ENCODE results near the gene METRN. TPM values are rescaled to one million over a fixed set of nuclear protein-coding genes. Genes with fewer than 3 reads are reported as not detected.

METRN gene
- total RNA-seq, 1 donor: 33.3 TPM

DNA sequence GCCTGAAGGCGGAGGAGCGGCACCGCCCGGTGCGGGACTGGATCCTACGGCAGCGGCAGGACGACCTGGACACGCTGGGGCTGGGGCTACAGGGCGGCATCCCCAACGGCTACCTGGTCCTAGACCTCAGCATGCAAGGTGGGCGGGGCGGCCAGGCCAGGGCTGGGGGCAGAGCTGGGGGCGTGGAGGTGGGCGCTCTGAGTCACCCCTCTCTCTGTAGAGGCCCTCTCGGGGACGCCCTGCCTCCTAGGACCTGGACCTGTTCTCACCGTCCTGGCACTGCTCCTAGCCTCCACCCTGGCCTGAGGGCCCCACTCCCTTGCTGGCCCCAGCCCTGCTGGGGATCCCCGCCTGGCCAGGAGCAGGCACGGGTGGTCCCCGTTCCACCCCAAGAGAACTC is 53.5 kb downstream of the METRN start:
- no peak for DNase-seq (ENCODE audit: insufficient read length, low spot score, missing footprints)
- no peaks in the 10 kb centered on the region for H3K27me3 ChIP-seq (ENCODE audit: insufficient read depth, low read length)
- H3K79me2 ChIP-seq (ENCODE audit: insufficient read depth, low read length): no peaks in the 10 kb centered on the region
- no peak overlapping the region for H3K4me2 ChIP-seq (ENCODE audit: insufficient read depth, low read length)
- no peak overlapping the region for H2AFZ ChIP-seq (ENCODE audit: low read length)
- H3K9me3 ChIP-seq (ENCODE audit: low read depth, low read length): no peaks in the 10 kb centered on the region
- no peaks in the 10 kb centered on the region for H4K20me1 ChIP-seq (ENCODE audit: insufficient read depth, low read length)
- no peak overlapping the region for H3K27ac ChIP-seq (ENCODE audit: low read depth, low read length)
- no peak overlapping the region for H3K4me3 ChIP-seq (ENCODE audit: insufficient read depth, low read length)
- no peaks in the 10 kb centered on the region for H3K36me3 ChIP-seq (ENCODE audit: insufficient read depth, low read length)
- TF ChIP-seq, protein P1, sequence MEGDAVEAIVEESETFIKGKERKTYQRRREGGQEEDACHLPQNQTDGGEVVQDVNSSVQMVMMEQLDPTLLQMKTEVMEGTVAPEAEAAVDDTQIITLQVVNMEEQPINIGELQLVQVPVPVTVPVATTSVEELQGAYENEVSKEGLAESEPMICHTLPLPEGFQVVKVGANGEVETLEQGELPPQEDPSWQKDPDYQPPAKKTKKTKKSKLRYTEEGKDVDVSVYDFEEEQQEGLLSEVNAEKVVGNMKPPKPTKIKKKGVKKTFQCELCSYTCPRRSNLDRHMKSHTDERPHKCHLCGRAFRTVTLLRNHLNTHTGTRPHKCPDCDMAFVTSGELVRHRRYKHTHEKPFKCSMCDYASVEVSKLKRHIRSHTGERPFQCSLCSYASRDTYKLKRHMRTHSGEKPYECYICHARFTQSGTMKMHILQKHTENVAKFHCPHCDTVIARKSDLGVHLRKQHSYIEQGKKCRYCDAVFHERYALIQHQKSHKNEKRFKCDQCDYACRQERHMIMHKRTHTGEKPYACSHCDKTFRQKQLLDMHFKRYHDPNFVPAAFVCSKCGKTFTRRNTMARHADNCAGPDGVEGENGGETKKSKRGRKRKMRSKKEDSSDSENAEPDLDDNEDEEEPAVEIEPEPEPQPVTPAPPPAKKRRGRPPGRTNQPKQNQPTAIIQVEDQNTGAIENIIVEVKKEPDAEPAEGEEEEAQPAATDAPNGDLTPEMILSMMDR (IDR thresholded peaks at IDR 0.05; ENCODE audit: extremely low read depth, low read depth, low read length): no peak
- no peaks in the 10 kb centered on the region for H3K4me1 ChIP-seq (ENCODE audit: insufficient read depth, low read length)

Other genes with a start within 250 kb of the METRN start
- gene CAPN15, start 187.4 kb upstream of the METRN start, total RNA-seq: 25.3 and 27.1 TPM in 2 replicates
- gene PRR35, start 154.7 kb upstream of the METRN start, total RNA-seq: under 0.01 TPM in 1 of 2 replicates, not detected in the other
- gene NHLRC4, start 148.1 kb upstream of the METRN start, total RNA-seq: 1.2 and 2.2 TPM in 2 replicates
- 25.6 and 29.0 TPM in 2 replicates for gene PIGQ, start 145.2 kb upstream of the METRN start, total RNA-seq
- gene RAB40C, start 125.1 kb upstream of the METRN start, total RNA-seq: 11.2 and 13.3 TPM in 2 replicates
- gene WFIKKN1, start 84.1 kb upstream of the METRN start, total RNA-seq: under 0.01 and 0.36 TPM in 2 replicates
- 72.8 and 76.0 TPM in 2 replicates for gene METTL26, start 78.8 kb upstream of the METRN start, total RNA-seq
- 20.0 and 20.3 TPM in 2 replicates for gene MCRIP2, start 73.3 kb upstream of the METRN start, total RNA-seq
- 10.3 and 19.2 TPM in 2 replicates for gene WDR90, start 65.8 kb upstream of the METRN start, total RNA-seq
- gene RHOT2, start 47.0 kb upstream of the METRN start, total RNA-seq: 35.9 and 42.0 TPM in 2 replicates
- 0.88 and 1.1 TPM in 2 replicates for gene RHBDL1, start 39.4 kb upstream of the METRN start, total RNA-seq
- 88.1 and 102 TPM in 2 replicates for gene STUB1, start 34.7 kb upstream of the METRN start, total RNA-seq
- 48.0 and 48.5 TPM in 2 replicates for gene JMJD8, start 30.8 kb upstream of the METRN start, total RNA-seq
- 8.0 and 8.7 TPM in 2 replicates for gene WDR24, start 24.7 kb upstream of the METRN start, total RNA-seq
- not detected in 2 replicates for gene FBXL16, start 9.3 kb upstream of the METRN start, total RNA-seq
- 20.9 and 21.7 TPM in 2 replicates for gene ANTKMT, start 6.0 kb downstream of the METRN start, total RNA-seq
- gene CCDC78, start 11.3 kb downstream of the METRN start, total RNA-seq: 2.1 and 2.2 TPM in 2 replicates
- gene HAGHL, start 12.0 kb downstream of the METRN start, total RNA-seq: 12.7 and 16.3 TPM in 2 replicates
- gene CIAO3, start 25.9 kb downstream of the METRN start, total RNA-seq: 32.2 and 35.1 TPM in 2 replicates
- under 0.01 and 1.2 TPM in 2 replicates for gene MSLN, start 45.6 kb downstream of the METRN start, total RNA-seq
- gene RPUSD1, start 73.3 kb downstream of the METRN start, total RNA-seq: 23.3 and 28.2 TPM in 2 replicates
- 3.3 and 3.8 TPM in 2 replicates for gene CHTF18, start 73.5 kb downstream of the METRN start, total RNA-seq
- gene GNG13, start 85.6 kb downstream of the METRN start, total RNA-seq: not detected in 2 replicates

Data from osteoblast (primary cell).